ENCODE results near the gene ABCA1.

The ABCA1 gene

GRCh38 chr9:104833696-104834095 is 94.3 kb downstream of the ABCA1 start:
- DNase-seq: no peak
- no CpG with 5 or more reads among the region's 6 CpGs for WGBS (ENCODE audit: extremely low coverage, insufficient coverage, insufficient read length)
- H3K36me3 ChIP-seq (ENCODE audit: control insufficient read depth in 1 of 2, insufficient read depth in 2 of 2, low read length in 2 of 2): peaks cover 4 to 10% of the 10 kb centered on the region in 2 experiments
- H2BK5ac ChIP-seq (ENCODE audit: low read depth, low read length, poor library complexity): no peak overlapping the region
- H2AFZ ChIP-seq (ENCODE audit: insufficient read depth, low read length, poor library complexity): no peak overlapping the region
- peaks cover 0 to 2% of the 10 kb centered on the region in 2 experiments for H3K4me1 ChIP-seq (ENCODE audit: control insufficient read depth in 1 of 2, insufficient read depth in 2 of 2, low read length in 2 of 2)
- no peak overlapping the region for H3K14ac ChIP-seq (ENCODE audit: low read length)
- H3K79me1 ChIP-seq (ENCODE audit: low read length): no peaks in the 10 kb centered on the region
- H3K27ac ChIP-seq (ENCODE audit: low read depth, low read length): no peak overlapping the region
- H4K8ac ChIP-seq (ENCODE audit: low read depth, low read length): no peak overlapping the region
- no peak overlapping the region for H3K4me3 ChIP-seq (ENCODE audit: low read depth, low read length)
- H3K9ac ChIP-seq (ENCODE audit: low read length): no peak overlapping the region
- H3K79me2 ChIP-seq (ENCODE audit: control insufficient read depth, insufficient read depth, low read length, poor library complexity): no peaks in the 10 kb centered on the region
- H2BK120ac ChIP-seq (ENCODE audit: insufficient read depth, low read length, poor library complexity): no peak overlapping the region
- no peak overlapping the region for H4K12ac ChIP-seq (ENCODE audit: low read depth, low read length)
- no peak overlapping the region for H3K4ac ChIP-seq (ENCODE audit: low read depth, low read length)
- H2AK5ac ChIP-seq (ENCODE audit: low read length): no peak overlapping the region
- H3K9me3 ChIP-seq (ENCODE audit: insufficient read depth, low read depth, low read length): no peaks in the 10 kb centered on the region
- no peaks in the 10 kb centered on the region for H3K27me3 ChIP-seq (ENCODE audit: insufficient read depth, low read length)
- no peak overlapping the region for H4K91ac ChIP-seq (ENCODE audit: low read depth, low read length)
- no peak overlapping the region for H3K23ac ChIP-seq (ENCODE audit: low read length)
- H3K4me2 ChIP-seq (ENCODE audit: low read length): no peak overlapping the region
- H2BK12ac ChIP-seq (ENCODE audit: low read length): no peak overlapping the region
- no peak overlapping the region for H3K18ac ChIP-seq (ENCODE audit: low read length)

GRCh38 chr9:104831681-104832080 is 96.3 kb downstream of the ABCA1 start:
- H3K9ac ChIP-seq (ENCODE audit: low read length): no peak overlapping the region
- no peak overlapping the region for H4K12ac ChIP-seq (ENCODE audit: low read depth, low read length)
- no peak overlapping the region for H3K27ac ChIP-seq (ENCODE audit: low read depth, low read length)
- H3K4ac ChIP-seq (ENCODE audit: low read depth, low read length): no peak overlapping the region
- peak overlapping the region; percentile 6 for H3K23ac ChIP-seq (ENCODE audit: low read length)
- no CpG with 5 or more reads among the region's 3 CpGs for WGBS (ENCODE audit: extremely low coverage, insufficient coverage, insufficient read length)
- H3K79me1 ChIP-seq (ENCODE audit: low read length): no peaks in the 10 kb centered on the region
- no peak overlapping the region for H3K4me2 ChIP-seq (ENCODE audit: low read length)
- H3K79me2 ChIP-seq (ENCODE audit: control insufficient read depth, insufficient read depth, low read length, poor library complexity): no peaks in the 10 kb centered on the region
- no peak overlapping the region for H3K18ac ChIP-seq (ENCODE audit: low read length)
- peaks cover 0 to 2% of the 10 kb centered on the region in 2 experiments for H3K4me1 ChIP-seq (ENCODE audit: control insufficient read depth in 1 of 2, insufficient read depth in 2 of 2, low read length in 2 of 2)
- no peak overlapping the region for H3K14ac ChIP-seq (ENCODE audit: low read length)
- H2AFZ ChIP-seq (ENCODE audit: insufficient read depth, low read length, poor library complexity): no peak overlapping the region
- no peak overlapping the region for H3K4me3 ChIP-seq (ENCODE audit: low read depth, low read length)
- DNase-seq: no peak
- H2BK12ac ChIP-seq (ENCODE audit: low read length): no peak overlapping the region
- no peak overlapping the region for H4K8ac ChIP-seq (ENCODE audit: low read depth, low read length)
- no peaks in the 10 kb centered on the region for H3K27me3 ChIP-seq (ENCODE audit: insufficient read depth, low read length)
- H2AK5ac ChIP-seq (ENCODE audit: low read length): no peak overlapping the region
- H4K91ac ChIP-seq (ENCODE audit: low read depth, low read length): no peak overlapping the region
- no peak overlapping the region for H2BK120ac ChIP-seq (ENCODE audit: insufficient read depth, low read length, poor library complexity)
- H2BK5ac ChIP-seq (ENCODE audit: low read depth, low read length, poor library complexity): no peak overlapping the region
- peaks cover 2 to 6% of the 10 kb centered on the region in 2 experiments for H3K36me3 ChIP-seq (ENCODE audit: control insufficient read depth in 1 of 2, insufficient read depth in 2 of 2, low read length in 2 of 2)
- H3K9me3 ChIP-seq (ENCODE audit: insufficient read depth, low read depth, low read length): no peaks in the 10 kb centered on the region

- no peak overlapping the region for H3K4ac ChIP-seq (ENCODE audit: low read depth, low read length)
- no peaks in the 10 kb centered on the region for H3K27me3 ChIP-seq (ENCODE audit: insufficient read depth, low read length)
- no peaks in the 10 kb centered on the region for H3K9me3 ChIP-seq (ENCODE audit: insufficient read depth, low read depth, low read length)
- no peak overlapping the region for H3K14ac ChIP-seq (ENCODE audit: low read length)
- no peak overlapping the region for H4K12ac ChIP-seq (ENCODE audit: low read depth, low read length)
- H4K91ac ChIP-seq (ENCODE audit: low read depth, low read length): no peak overlapping the region
- H3K79me1 ChIP-seq (ENCODE audit: low read length): no peaks in the 10 kb centered on the region
- no peak overlapping the region for H3K27ac ChIP-seq (ENCODE audit: low read depth, low read length)
- no peak overlapping the region for H2BK12ac ChIP-seq (ENCODE audit: low read length)
- no peak overlapping the region for H2BK5ac ChIP-seq (ENCODE audit: low read depth, low read length, poor library complexity)
- H2AFZ ChIP-seq (ENCODE audit: insufficient read depth, low read length, poor library complexity): no peak overlapping the region
- H3K4me2 ChIP-seq (ENCODE audit: low read length): no peak overlapping the region
- H2AK5ac ChIP-seq (ENCODE audit: low read length): no peak overlapping the region
- no peak overlapping the region for H3K9ac ChIP-seq (ENCODE audit: low read length)
- H3K4me3 ChIP-seq (ENCODE audit: low read depth, low read length): no peak overlapping the region
- no peak overlapping the region for H3K18ac ChIP-seq (ENCODE audit: low read length)
- no peaks in the 10 kb centered on the region for H3K4me1 ChIP-seq (ENCODE audit: control insufficient read depth in 1 of 2, insufficient read depth in 2 of 2, low read length in 2 of 2)
- peaks cover 5 to 19% of the 10 kb centered on the region in 2 experiments for H3K36me3 ChIP-seq (ENCODE audit: control insufficient read depth in 1 of 2, insufficient read depth in 2 of 2, low read length in 2 of 2)
- no peak overlapping the region for H3K23ac ChIP-seq (ENCODE audit: low read length)
- no peaks in the 10 kb centered on the region for H3K79me2 ChIP-seq (ENCODE audit: control insufficient read depth, insufficient read depth, low read length, poor library complexity)
- no peak overlapping the region for H2BK120ac ChIP-seq (ENCODE audit: insufficient read depth, low read length, poor library complexity)
- H4K8ac ChIP-seq (ENCODE audit: low read depth, low read length): no peak overlapping the region
- no CpG with 5 or more reads among the region's 7 CpGs for WGBS (ENCODE audit: extremely low coverage, insufficient coverage, insufficient read length)
- no peak for DNase-seq
These were observed 101.0 kb downstream of the ABCA1 start for GRCh38 chr9:104826911-104827310.

- Histone ChIP-seq H4K12ac (ENCODE audit: low read depth, low read length) (no peak overlapping the region), H3K4me1 (ENCODE audit: control insufficient read depth in 1 of 2, insufficient read depth in 2 of 2, low read length in 2 of 2) (no peaks in the 10 kb centered on the region), H3K9me3 (ENCODE audit: insufficient read depth, low read depth, low read length) (no peaks in the 10 kb centered on the region), H3K14ac (ENCODE audit: low read length) (no peak overlapping the region), H2BK12ac (ENCODE audit: low read length) (no peak overlapping the region), H3K27ac (ENCODE audit: low read depth, low read length) (no peak overlapping the region), H2AK5ac (ENCODE audit: low read length) (no peak overlapping the region), H3K9ac (ENCODE audit: low read length) (no peak overlapping the region), H2BK120ac (ENCODE audit: insufficient read depth, low read length, poor library complexity) (no peak overlapping the region), H3K4me3 (ENCODE audit: low read depth, low read length) (no peak overlapping the region), H3K4ac (ENCODE audit: low read depth, low read length) (no peak overlapping the region), H2AFZ (ENCODE audit: insufficient read depth, low read length, poor library complexity) (no peak overlapping the region), H3K4me2 (ENCODE audit: low read length) (no peak overlapping the region), H3K18ac (ENCODE audit: low read length) (no peak overlapping the region), H3K79me1 (ENCODE audit: low read length) (no peaks in the 10 kb centered on the region), H3K27me3 (ENCODE audit: insufficient read depth, low read length) (no peaks in the 10 kb centered on the region), H4K8ac (ENCODE audit: low read depth, low read length) (no peak overlapping the region), H3K36me3 (ENCODE audit: control insufficient read depth in 1 of 2, insufficient read depth in 2 of 2, low read length in 2 of 2) (peaks cover 6 to 17% of the 10 kb centered on the region in 2 experiments), H4K91ac (ENCODE audit: low read depth, low read length) (no peak overlapping the region), H3K23ac (ENCODE audit: low read length) (no peak overlapping the region), H2BK5ac (ENCODE audit: low read depth, low read length, poor library complexity) (no peak overlapping the region), H3K79me2 (ENCODE audit: control insufficient read depth, insufficient read depth, low read length, poor library complexity) (no peaks in the 10 kb centered on the region)
- no CpG with 5 or more reads among the region's 3 CpGs for WGBS (ENCODE audit: extremely low coverage, insufficient coverage, insufficient read length)
- DNase-seq: no peak
These were observed 101.7 kb downstream of the ABCA1 start for GRCh38 chr9:104826079-104826775.

All from trophoblast cell (in vitro differentiated cells and primary cell).